ENCODE data around the gene GULP1. TPM values are rescaled to one million over a fixed set of nuclear protein-coding genes. Genes with fewer than 3 reads are reported as not detected.
"Not testable (repeated sequence)": the region's sequence is repeated elsewhere in the genome, so short reads cannot be mapped to it uniquely, and the experiment has no call there.

The GULP1 gene
- total RNA-seq, 1 donor from 2014 or later = 49.0 TPM

- H3K27ac Mint-ChIP-seq = peak overlapping the region; percentile 94
- H3K4me1 Mint-ChIP-seq (ENCODE audit: unreplicated experiment) = peaks cover 24% of the 10 kb centered on the region
- H3K9me3 Mint-ChIP-seq = no peaks in the 10 kb centered on the region
- H3K36me3 Mint-ChIP-seq = no peaks in the 10 kb centered on the region
- peak overlapping the region; percentile 97 for H3K4me3 Mint-ChIP-seq
- no peaks in the 10 kb centered on the region for H3K27me3 Mint-ChIP-seq
- TF ChIP-seq, protein P1, sequence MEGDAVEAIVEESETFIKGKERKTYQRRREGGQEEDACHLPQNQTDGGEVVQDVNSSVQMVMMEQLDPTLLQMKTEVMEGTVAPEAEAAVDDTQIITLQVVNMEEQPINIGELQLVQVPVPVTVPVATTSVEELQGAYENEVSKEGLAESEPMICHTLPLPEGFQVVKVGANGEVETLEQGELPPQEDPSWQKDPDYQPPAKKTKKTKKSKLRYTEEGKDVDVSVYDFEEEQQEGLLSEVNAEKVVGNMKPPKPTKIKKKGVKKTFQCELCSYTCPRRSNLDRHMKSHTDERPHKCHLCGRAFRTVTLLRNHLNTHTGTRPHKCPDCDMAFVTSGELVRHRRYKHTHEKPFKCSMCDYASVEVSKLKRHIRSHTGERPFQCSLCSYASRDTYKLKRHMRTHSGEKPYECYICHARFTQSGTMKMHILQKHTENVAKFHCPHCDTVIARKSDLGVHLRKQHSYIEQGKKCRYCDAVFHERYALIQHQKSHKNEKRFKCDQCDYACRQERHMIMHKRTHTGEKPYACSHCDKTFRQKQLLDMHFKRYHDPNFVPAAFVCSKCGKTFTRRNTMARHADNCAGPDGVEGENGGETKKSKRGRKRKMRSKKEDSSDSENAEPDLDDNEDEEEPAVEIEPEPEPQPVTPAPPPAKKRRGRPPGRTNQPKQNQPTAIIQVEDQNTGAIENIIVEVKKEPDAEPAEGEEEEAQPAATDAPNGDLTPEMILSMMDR (conservative IDR thresholded peaks at IDR 0.05) = no peak
- peak; percentile 83 for DNase-seq (ENCODE audit: extremely low spot score, unreplicated experiment)
Observed at GRCh38 chr2:188292348-188293239, 920 bp downstream of the GULP1 start.

DNA sequence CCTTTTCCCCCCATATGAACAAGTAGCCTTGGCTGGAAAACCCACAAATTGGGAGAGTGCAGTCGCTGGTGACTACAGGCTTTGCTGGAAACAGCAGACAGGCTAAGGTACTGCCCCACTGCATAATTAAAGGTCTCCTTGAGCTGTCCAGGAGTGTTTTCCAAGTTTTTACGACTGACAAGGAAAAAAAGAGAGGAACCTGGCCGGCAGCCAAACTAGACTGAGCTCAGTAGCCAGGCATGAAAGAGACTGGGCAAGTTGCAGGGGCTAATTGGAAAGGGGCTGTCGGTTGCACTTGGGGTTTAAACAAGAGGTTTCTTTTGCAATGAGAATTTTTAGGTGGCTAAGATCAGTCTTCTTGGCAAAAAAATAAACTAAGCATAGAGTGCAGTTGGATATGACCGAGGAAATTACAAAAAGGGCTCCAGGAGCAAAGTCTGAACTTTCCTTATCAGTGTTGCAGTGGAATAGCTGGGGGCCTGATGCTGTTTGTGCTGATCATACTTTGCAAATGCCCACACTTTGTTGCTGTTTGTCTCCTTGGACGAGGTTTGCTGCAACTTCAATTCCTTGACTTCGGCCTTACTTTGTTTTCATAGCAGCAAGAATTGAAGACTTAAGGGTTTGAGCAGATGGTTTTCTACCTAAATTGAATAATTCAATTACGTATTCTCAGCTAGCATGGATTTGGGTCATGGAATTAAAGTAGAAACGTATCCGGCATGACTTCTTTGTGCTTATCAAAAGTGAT, 2.1 kb downstream of the GULP1 start:
- Mint-ChIP-seq H3K9me3 (peaks cover 2% of the 10 kb centered on the region), H3K36me3 (peaks cover 2% of the 10 kb centered on the region), H3K27ac (peak overlapping the region; percentile 94), H3K4me1 (ENCODE audit: unreplicated experiment) (peaks cover 24% of the 10 kb centered on the region), H3K4me3 (peak overlapping the region; percentile 97), H3K27me3 (no peaks in the 10 kb centered on the region)
- DNase-seq (ENCODE audit: extremely low spot score, unreplicated experiment) = peak; percentile 70
- TF ChIP-seq, protein P1 (conservative IDR thresholded peaks at IDR 0.05) = no peak

DNA sequence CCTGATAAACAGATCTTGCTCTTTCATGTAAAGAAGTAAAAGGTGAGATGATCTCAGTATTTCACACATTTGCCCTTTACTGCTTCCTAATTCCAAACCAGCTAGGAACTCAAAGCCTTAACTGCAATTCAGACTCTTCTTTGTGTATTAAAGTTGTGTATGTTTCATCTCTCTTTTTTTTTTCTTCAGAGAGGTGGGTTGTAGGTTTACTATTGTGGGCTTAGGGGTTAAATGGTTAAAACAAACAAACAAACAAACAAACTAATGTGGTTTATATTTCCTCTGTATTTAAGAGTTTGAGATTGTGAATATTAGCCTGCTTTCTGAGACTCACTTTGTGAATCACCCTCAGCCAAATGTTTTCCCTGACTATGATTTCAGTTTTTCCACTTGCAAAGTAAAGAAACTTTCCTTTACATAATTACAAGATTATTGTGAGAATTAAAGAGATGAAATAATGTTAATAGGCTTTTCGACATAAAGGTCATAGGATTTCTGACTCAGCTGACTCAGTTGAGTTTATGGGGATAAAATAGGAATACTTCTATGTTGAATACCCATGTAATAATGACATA, 2.8 kb downstream of the GULP1 start:
- Mint-ChIP-seq H3K9me3 (peaks cover 5% of the 10 kb centered on the region), H3K4me1 (ENCODE audit: unreplicated experiment) (peaks cover 24% of the 10 kb centered on the region), H3K27ac (peak overlapping the region; percentile 94)

GRCh38 chr2:188295067-188295685, 3.5 kb downstream of the GULP1 start:
- Mint-ChIP-seq H3K27me3 (no peaks in the 10 kb centered on the region), H3K4me1 (ENCODE audit: unreplicated experiment) (peaks cover 24% of the 10 kb centered on the region), H3K36me3 (peaks cover 13% of the 10 kb centered on the region), H3K9me3 (peaks cover 5% of the 10 kb centered on the region), H3K27ac (no peak overlapping the region), H3K4me3 (peak overlapping the region; percentile 81)
- TF ChIP-seq, protein P1 (conservative IDR thresholded peaks at IDR 0.05) = no peak
- no peak for DNase-seq (ENCODE audit: extremely low spot score, unreplicated experiment)

More for the DNA sequence above, 2.8 kb downstream of the GULP1 start:
- no peak for DNase-seq (ENCODE audit: extremely low spot score, unreplicated experiment)
- Mint-ChIP-seq H3K36me3 (peaks cover 8% of the 10 kb centered on the region), H3K4me3 (peak overlapping the region; percentile 97), H3K27me3 (no peaks in the 10 kb centered on the region)
- TF ChIP-seq, protein P1 (conservative IDR thresholded peaks at IDR 0.05) = no peak

- TF ChIP-seq, protein P1 (conservative IDR thresholded peaks at IDR 0.05) = no peak
- peaks cover 16% of the 10 kb centered on the region for H3K36me3 Mint-ChIP-seq
- H3K9me3 Mint-ChIP-seq = peaks cover 5% of the 10 kb centered on the region
- H3K4me3 Mint-ChIP-seq = no peak overlapping the region
- H3K4me1 Mint-ChIP-seq (ENCODE audit: unreplicated experiment) = peaks cover 18% of the 10 kb centered on the region
- H3K27ac Mint-ChIP-seq = no peak overlapping the region
- no peak for DNase-seq (ENCODE audit: extremely low spot score, unreplicated experiment)
- H3K27me3 Mint-ChIP-seq = no peaks in the 10 kb centered on the region
Observed at GRCh38 chr2:188297978-188298377, 6.3 kb downstream of the GULP1 start.

DNA sequence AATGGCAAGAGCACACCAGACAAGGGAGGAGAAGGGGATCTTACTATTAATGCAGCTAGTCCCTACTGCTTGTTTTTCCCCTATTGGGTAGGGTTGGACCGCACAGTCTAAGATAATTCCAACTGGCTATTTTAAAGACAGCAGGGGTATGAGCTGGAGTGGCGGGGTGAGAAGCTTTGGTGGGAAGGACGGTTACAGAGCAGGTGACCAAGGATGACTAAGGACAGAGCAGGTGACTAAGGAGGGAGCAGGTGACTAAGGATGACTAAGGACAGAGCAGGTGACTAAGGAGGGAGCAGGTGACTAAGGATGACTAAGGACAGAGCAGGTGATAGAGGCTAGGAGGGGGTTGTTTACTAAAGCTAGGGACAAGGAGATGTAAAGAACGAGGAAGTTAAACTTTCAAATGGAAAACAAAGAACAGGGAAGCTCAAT, 7.3 kb downstream of the GULP1 start:
- not testable (repeated sequence) for DNase-seq (ENCODE audit: extremely low spot score, unreplicated experiment); H3K27me3 Mint-ChIP-seq; H3K4me3 Mint-ChIP-seq; H3K9me3 Mint-ChIP-seq
- Mint-ChIP-seq H3K4me1 (ENCODE audit: unreplicated experiment) (peaks cover 23% of the 10 kb centered on the region), H3K36me3 (peaks cover 19% of the 10 kb centered on the region), H3K27ac (peak overlapping the region; percentile 67)

Data from type B pancreatic cell (in vitro differentiated cells).